GM18873 (cell line): ENCODE data around the gene TUSC2.

ENCODE experiments used
- ATAC-seq: cut with Tn5 transposase; IDR thresholded peaks from one replicate; pipeline ENCODE4 v1.9.1; 2021; ENCODE audit warnings: mild to moderate bottlenecking, moderate library complexity, moderate number of reproducible peaks; ENCODE audit not compliant: unreplicated experiment, low FRiP score

TUSC2 gene, protein sequence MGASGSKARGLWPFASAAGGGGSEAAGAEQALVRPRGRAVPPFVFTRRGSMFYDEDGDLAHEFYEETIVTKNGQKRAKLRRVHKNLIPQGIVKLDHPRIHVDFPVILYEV

DNA sequence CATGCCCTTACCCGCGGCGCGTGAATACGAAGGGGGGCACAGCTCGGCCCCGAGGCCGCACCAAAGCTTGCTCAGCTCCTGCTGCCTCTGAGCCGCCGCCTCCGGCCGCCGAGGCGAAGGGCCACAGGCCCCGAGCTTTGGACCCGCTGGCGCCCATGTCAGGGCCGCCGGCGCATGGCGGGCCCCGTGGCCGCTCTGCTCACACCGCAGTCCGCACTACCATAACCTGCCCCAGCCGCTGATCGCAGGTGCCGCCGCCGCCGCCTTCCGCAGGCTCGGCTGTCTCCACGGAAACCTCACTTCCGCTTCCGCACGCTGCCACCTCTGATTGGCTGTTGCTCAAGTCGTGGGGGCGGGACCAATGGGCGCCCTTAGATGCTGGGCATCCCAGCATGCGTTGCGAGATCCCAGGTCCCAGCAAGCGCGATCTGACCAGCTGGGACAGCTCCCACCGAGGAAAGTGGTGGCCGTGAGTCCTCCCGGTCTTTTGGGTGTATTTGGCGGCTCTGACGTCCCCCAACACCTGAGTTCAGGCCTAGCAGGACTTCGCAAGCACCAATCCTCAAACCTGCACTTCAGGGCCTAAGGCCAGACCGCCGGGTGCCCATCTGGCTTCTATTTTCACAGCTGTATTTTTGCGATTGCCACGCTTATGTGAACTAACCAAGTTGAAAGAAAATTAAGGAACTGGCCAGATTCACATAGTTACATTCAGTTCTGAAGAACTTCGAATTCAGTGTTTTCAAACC, at the start of gene TUSC2:
TUSC2 (minus strand) TSS at position 281 of the 749 bp plus-strand sequence; CDS start at position 157, 124 bp downstream.
- peak; percentile 75 for ATAC-seq

- ATAC-seq: no peak
These were observed 47.4 kb upstream of the TUSC2 start for GRCh38 chr3:50375258-50375931.

- no peak for ATAC-seq
These were observed 46.6 kb upstream of the TUSC2 start for GRCh38 chr3:50374363-50375257.

DNA sequence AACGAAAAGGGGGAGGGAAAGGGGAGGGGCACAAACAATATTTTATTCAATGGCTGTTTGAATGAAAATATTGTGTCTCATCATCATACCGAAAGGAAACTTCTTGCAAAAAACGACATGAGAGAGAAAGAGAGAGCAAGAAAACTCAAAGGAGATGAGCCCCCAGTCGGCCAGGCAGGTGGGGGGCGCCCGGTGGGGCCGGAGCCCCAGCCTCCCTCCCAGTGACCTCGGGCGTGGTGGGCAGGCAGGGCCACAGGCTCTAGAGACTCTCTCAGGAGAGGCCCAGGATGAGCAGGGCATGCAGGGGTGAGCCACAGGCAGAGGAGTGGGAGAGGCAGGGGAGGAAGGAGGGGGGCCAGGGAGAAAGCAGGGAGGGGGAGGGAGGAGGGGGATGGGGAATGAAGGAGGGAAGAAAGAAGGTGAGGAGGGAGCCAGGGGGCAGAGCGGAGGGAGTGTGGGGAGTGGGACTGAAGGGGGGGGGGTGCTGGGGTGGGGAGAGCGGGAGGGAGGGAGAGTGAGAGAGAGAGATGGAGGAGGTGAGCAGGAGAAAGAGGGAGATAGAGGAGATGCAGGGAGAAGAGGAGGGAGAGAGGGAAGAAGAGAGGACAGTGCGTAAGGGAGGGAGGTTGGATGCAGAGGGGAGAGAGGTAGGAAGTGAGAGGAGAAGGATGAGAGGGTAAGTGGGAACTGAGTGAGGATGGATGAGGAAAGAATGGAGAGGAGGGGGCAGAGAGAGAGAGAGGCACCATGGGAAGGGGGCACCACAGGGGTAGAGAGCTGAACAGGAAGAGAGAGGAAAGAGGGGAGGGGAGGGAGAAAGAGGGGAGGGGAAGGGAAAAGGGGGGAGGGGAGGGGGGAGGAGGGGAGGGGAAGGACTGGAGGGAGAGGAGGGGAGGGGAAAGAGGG, 45.4 kb upstream of the TUSC2 start:
- ATAC-seq: no peak

DNA sequence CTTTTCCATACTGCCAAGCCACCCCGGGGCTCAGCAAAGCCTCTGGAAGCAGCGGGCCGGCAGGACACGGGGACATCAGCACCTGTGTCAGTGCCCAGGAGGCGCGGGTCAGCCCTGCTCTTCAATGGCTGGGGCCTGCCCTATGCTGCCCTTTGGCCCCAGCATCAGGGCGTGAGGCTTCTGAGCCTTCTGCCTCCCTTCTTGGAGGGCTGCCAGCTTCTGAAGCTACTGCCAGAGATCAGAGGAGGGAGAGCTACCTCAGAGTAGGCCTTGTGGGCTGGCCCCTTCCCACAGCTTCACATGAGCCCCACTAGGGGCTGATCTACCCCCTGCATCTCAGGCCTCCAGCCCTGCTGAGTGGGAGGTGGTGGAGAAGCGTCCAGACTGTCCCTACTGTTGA, 44.3 kb upstream of the TUSC2 start:
- no peak for ATAC-seq

DNA sequence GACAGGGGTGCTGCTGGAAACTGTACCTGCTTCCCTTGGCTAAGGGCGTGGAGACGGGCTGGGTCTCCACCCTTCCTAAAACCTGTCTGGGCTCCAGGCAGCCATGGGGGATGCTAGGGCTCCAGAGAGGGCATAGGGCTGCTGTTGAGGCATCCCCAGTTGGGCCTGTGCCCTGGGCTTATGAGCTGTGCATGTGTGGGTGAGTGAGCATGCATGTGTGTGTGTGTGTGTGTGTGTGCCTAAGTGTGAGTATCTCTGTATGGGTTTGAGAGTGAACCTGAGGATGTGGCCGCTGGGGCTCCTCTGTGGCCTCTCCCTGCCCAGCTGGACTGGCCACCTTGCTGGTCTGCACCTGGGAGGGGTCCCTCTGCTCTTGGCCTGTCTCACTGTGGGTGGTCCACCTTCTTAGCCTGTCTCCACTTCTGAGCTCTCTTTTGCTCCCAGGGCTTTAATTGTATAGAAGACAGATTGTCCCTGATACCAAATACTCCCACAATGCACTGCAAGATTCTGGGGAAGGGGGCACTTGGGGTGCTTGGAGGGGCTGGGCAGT, 43.2 kb upstream of the TUSC2 start:
- no peak for ATAC-seq

GRCh38 chr3:50370594-50370993, 42.6 kb upstream of the TUSC2 start:
- ATAC-seq: no peak

GRCh38 chr3:50369012-50369670, 41.1 kb upstream of the TUSC2 start:
- ATAC-seq: no peak

- no peak for ATAC-seq
These were observed 37.8 kb upstream of the TUSC2 start for GRCh38 chr3:50365842-50366220.

- ATAC-seq: peak; percentile 69
These were observed 37.2 kb upstream of the TUSC2 start for GRCh38 chr3:50365080-50365841.

DNA sequence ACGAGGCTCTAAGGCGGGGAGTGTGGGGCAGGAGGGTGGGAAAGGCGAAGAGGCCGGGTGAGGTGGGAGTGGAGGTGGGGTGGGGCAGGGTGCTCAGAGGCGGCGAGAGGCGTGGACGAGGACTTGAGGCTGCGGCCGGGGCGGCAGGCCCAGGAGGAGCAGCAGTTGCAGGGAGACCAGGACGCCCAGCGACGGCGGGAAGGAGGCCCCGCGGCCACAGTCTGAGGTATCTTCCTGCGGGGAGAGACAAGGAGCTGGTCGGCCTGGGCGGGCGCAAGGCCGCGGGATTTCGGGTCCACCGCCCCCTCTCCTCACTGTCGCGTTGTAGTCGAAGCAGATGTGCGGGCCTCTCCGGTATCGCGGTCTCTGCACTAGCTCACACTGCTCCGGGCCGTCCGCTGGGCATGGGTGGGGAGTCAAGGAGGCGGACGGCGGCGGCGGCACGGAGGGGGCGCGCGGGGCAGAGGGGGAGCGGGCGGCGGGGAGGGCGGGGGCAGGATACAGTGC, 36.6 kb upstream of the TUSC2 start:
- no peak for ATAC-seq

- ATAC-seq: no peak
These were observed 31.7 kb upstream of the TUSC2 start for GRCh38 chr3:50359760-50360110.

GRCh38 chr3:50358911-50359759, 31.1 kb upstream of the TUSC2 start, which contains the start of gene TMEM115:
TMEM115 (minus strand) TSS chr3:50359521; CDS start chr3:50359063, 458 bp downstream.
- peak; percentile 97 for ATAC-seq

DNA sequence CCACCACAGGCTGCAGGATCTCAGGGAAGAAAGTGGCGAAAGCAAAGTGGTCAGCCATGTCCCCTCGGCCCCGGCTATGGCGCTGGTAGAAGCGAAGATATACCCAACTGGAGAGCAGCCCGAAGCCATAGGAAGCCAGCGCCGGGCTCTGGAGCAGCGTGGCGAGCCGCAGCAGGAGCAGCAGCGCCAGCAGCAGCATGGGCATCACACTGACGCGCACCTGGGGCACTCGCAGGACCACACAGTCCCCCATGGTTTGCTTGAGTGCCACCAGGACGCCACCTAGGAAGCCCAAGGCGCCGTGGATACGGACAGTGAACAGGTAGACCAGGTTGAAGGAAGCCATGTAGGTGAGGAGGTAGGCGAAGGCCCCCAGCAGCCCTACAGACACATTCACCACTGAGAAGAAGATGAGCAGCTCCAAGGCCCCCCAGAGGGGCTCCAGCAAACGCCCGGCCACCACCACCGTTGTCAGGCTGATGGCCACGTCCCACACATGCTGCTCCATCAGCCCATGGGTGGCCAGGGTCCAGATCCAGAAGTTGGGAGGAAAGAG, 30.4 kb upstream of the TUSC2 start:
- ATAC-seq: no peak

GRCh38 chr3:50357481-50357880, 29.5 kb upstream of the TUSC2 start:
- ATAC-seq: no peak

DNA sequence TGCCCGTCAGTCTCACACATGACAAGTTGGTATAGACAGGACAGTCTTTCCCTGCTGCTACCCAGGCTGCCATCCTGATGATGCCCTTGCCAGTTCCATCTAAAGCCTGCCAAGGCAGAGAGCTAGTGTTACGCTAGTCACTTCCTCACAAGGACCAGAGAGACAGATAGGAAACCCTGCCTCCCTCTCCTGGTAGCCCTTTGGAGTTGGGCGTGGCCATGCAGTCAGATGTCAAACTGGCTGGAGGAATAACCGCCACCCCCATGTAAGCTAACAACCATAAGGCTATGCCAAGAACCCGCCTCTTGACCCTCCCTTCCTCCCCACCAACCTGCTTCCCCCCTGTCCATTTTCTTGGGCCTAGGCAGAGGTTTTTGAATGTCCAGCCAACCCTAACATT, 28.5 kb upstream of the TUSC2 start:
- ATAC-seq: no peak
